Measurements from ENCODE around the gene CHST13.

DNA sequence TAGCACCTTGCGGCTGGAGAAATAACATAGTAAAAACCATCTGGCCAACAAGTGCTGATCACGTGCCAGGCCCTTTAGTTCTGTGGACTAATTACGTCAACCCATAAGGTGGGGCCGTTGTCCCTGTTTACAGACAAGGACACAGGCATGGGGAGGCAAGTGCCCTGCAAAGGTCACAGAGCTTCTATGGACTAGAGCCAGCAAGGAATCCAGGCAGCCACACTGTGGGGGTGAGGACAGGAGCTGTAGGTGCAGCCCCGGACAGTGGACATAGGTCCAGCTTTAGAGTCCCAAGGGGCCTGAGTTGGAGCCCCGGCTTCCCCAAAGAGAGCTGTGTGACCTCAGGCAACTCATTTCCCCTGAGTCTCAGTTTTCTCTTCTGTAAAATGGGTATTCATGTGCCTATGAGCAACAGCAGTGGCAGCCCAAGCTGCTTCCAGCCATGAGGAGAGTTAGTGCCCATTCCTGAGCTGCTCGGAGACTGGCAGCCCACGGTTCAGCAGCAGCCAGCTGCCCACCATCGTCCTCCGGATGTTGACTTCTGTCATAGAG lies 13.9 kb downstream of the CHST13 start:
- TF ChIP-seq, protein P1, sequence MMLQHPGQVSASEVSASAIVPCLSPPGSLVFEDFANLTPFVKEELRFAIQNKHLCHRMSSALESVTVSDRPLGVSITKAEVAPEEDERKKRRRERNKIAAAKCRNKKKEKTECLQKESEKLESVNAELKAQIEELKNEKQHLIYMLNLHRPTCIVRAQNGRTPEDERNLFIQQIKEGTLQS (IDR thresholded peaks at IDR 0.05): no peak
- TF ChIP-seq, protein P2, sequence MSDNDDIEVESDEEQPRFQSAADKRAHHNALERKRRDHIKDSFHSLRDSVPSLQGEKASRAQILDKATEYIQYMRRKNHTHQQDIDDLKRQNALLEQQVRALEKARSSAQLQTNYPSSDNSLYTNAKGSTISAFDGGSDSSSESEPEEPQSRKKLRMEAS (IDR thresholded peaks at IDR 0.05): no peak
- TF ChIP-seq POLR2A (IDR thresholded peaks at IDR 0.05; ENCODE audit: borderline replicate concordance, extremely low read depth, insufficient read depth, insufficient read length) (no peak), EGR1 (IDR thresholded peaks at IDR 0.05; ENCODE audit: low read depth) (no peak), EZH2 (IDR thresholded peaks at IDR 0.05) (no peak)

Measured in HCT116 (cell line).